Stimulated activated CD4-positive, alpha-beta T cell treated with anti-CD3 and anti-CD28 coated beads, Interleukin-4, amount 100 ng/mL, for 4 hours (primary cell): ENCODE data around the gene ATP5F1D.

Experiments
- DNase-seq, 2 experiments: peaks; one replicate each; pipeline ENCODE4 v3.0.0-alpha.2; 2020

Gene ATP5F1D

DNA sequence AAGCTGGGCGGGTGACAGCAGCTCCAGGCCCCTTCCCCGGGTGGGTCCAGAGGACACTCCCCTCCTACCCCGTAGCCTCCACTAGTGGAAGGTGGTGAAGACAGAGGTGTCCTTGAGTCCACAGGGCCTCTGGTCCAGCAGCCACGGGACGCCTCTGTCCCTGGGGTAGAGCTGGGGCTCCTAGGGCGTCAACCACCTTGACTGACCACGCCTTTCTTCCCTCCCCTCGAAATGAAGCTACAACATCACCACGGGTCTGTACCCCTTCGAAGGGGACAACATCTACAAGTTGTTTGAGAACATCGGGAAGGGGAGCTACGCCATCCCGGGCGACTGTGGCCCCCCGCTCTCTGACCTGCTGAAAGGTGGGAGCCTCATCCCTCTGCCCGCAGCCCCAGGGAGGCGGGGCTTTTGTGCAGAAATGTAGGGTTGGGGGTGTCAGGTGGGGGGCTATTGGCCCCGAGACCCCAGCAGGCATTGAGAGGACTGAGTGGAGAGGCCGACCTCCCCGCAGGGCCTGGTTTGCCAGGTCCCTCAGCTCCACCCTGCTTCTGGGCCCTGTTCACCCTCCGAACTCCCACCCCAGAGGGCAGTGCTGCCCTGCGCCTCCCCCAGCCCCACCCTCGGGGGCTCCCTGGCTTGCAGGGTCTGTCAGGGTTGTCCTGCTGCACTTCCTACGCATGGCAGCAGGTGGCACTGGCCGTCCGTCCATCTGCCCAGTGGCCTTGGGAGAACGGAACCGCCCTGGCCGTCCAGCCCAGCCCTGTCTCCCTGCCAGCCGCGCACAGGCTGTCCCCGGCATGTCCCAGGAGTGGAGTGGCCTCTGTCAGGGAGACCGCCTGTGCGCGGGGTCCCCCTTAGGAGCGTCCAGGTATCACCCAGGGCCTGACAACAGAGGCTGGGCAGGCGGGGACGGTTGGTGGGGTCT lies 20.3 kb upstream of the ATP5F1D start:
- DNase-seq: no peak

- no peak for DNase-seq
Measured at GRCh38 chr19:1221904-1222255, 19.7 kb upstream of the ATP5F1D start.

DNA sequence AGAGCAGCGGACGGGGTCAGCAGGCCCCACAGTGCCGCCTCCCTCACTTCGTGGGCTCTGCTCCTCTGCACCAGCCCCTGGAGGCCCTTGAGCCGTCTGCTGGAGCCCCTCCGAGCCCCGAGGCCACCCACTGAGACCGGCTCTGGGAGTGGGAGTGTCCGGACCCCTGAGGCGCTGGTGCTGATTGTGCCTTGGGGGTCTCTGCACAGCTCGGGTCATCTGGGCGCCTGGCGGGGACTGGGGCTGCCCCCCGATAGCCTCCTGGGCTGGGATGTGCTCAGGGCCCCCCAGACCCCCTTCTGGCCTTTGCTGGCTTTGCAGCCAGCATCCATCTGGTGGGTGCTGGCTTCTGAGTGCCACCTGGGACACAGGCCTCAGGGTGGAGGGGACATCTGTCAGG lies 19.2 kb upstream of the ATP5F1D start:
- DNase-seq: no peak

DNA sequence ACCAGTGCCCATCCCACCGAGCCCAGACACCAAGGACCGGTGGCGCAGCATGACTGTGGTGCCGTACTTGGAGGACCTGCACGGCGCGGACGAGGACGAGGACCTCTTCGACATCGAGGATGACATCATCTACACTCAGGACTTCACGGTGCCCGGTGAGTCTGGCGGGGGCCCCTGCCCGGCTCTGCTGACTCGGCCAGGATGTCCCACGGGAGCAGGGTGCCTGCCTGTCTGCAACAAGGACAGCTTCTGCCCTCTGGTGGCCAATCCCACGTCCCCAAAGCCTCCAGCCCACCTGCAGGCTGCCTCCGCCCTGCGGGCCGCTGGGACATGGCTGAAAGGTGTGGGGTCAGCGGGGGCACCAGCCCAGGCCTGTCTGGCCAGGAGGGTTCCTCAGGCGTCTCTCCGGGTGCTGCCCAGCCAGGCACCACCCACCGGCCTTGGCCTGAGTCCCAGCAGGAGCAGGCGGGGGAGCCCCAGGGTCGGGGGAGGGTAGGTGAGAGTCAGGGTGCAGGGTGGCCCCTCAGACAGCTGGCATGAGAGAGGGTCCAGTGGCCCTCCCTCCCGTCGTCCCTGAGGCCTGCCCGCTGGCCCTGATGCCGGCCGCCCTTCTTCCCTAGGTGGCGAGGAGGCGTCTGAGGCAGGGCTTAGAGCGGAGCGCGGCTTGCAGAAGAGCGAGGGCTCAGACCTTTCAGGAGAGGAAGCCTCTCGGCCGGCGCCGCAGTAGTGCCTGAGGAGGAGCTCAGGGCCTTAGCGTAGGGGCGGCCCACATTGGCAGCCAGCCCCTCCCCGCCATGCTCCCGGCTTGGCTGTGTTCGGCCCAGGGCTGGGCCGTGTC lies 18.3 kb upstream of the ATP5F1D start:
- DNase-seq: no peak

GRCh38 chr19:1224047-1224825 lies 17.3 kb upstream of the ATP5F1D start:
- no peak for DNase-seq

- no peak for DNase-seq
Measured at GRCh38 chr19:1224847-1225246, 16.7 kb upstream of the ATP5F1D start.

DNA sequence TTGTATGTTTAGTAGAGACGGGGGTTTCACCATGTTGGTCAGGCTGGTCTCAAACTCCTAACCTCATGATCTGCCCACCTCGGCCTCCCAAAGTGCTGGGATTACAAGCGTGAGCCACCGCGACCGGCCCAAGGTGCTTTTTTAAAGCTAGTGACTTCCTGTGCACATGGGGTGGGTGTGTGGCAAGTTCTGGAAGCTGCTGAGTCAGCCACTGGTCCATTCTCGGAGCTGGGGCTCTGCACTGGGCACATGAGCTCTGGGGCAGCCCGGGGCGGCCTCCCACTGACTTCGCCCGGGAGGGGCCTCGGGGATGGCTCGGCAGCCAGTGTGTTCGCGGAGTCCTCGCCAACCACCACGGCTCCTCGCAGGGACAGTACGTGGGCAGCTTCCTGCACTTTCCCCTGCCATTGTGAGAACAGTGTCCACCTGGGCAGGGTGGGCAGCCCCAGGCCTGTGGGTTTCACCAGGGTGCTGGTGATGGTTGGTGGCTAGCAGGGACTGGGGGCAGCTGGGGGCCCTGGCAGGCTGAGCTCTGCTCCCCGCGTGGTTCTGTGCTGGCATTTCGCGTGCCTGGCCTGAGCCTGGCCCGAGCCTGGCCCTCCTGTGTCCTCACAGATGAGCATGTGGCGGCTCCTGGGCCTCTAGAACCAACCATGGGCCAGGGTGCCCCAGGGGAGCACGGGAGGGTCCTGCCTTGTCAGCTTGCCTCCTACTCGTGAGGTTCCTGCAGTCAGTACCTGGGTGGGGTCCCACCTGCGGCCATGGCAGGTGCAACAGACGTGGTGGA lies 15.9 kb upstream of the ATP5F1D start:
- DNase-seq: no peak

DNA sequence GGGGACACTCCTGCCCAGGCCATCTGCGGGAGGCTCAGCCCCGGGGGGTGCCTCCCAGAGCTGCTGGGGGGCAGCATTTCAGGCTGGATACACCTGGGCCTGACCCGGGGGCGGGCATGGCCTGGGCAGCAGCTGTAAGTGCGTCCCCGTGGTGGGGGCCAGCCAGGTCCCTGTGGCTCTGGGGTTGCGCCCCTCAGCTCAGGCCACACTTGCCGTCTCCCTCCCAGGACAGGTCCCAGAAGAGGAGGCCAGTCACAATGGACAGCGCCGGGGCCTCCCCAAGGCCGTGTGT lies 15.4 kb upstream of the ATP5F1D start:
- no peak for DNase-seq

DNA sequence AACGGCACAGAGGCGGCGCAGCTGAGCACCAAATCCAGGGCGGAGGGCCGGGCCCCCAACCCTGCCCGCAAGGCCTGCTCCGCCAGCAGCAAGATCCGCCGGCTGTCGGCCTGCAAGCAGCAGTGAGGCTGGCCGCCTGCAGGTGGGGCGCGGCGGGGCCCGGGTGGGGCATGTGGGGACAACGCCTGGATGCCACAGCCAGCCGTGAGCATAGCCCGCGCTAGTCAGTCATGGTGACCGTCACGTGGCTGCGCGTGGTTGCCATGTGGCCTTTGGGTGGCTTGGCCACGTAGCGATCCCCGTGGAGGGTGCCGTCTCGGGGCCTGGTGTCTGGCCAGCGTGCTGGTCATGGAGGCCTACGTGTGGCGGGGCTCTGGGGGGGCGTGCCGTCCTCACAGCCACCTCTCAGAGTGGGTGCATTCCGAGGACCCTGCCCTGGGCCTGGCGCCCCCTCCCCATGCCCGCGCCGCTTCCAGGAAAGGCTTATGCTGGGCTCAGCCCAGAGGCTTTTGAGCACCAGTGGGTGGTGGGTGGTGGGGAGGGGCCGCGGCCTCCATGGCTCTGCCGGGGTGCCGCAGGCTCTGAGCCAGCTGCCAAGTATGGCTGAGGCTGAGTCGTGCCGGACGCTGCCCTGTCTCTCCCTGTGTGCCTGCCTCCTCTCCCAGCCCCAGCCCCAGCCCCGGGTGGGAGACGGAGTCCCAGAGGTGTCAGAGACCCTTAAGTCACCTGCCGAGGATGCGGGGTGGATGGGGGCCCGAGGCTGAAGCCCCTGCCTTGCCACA lies 14.8 kb upstream of the ATP5F1D start:
- DNase-seq: no peak

DNA sequence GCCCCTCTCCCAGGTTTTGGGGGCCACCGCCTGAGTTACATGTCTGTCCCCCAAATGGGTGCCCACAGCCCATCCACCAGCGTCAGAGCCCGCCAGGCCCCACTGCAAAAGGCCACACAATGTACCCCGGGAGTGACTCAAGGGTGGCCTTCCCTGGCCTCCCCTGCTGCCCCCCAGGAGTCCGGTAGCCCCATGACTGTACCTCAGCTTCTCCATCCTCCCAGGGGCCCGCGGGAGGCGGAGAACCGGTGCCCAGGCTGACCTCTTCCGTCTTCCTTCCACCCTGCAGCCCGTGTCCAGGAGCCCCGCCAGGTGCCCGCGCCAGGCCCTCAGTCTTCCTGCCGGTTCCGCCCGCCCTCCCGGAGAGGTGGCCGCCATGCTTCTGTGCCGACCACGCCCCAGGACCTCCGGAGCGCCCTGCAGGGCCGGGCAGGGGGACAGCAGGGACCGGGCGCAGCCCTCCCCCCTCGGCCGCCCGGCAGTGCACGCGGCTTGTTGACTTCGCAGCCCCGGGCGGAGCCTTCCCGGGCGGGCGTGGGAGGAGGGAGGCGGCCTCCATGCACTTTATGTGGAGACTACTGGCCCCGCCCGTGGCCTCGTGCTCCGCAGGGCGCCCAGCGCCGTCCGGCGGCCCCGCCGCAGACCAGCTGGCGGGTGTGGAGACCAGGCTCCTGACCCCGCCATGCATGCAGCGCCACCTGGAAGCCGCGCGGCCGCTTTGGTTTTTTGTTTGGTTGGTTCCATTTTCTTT lies 14.1 kb upstream of the ATP5F1D start:
- DNase-seq: no peak

DNA sequence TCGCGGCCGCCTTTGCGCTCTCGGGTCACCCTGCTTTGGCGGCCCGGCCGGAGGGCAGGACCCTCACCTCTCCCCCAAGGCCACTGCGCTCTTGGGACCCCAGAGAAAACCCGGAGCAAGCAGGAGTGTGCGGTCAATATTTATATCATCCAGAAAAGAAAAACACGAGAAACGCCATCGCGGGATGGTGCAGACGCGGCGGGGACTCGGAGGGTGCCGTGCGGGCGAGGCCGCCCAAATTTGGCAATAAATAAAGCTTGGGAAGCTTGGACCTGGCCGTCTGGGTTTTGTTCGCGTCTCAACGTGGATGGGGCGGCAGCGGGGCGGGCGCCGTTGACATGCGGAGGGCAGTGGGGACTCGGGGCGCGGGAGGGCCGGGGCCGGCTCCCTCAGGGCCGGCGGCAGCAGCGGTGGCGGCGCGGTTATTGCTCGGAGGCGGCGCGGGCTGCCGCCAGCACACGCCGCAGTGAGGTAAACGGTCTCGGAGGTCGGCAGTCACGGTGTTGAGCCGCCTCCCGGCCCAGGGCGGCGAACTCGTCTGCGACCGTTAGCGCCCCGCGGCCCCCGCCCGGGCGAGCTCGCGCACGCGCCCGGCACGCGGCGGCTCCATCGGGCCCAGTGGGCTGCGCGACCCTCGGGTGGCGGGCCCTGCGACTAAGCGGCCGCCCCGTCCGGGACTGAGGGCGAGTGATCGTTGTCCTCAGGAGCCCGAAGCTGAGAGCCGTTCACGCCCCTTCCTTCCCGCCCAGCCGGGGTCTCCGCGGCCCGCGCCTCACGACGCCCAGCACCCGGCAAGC lies 13.2 kb upstream of the ATP5F1D start:
- DNase-seq: no peak

DNA sequence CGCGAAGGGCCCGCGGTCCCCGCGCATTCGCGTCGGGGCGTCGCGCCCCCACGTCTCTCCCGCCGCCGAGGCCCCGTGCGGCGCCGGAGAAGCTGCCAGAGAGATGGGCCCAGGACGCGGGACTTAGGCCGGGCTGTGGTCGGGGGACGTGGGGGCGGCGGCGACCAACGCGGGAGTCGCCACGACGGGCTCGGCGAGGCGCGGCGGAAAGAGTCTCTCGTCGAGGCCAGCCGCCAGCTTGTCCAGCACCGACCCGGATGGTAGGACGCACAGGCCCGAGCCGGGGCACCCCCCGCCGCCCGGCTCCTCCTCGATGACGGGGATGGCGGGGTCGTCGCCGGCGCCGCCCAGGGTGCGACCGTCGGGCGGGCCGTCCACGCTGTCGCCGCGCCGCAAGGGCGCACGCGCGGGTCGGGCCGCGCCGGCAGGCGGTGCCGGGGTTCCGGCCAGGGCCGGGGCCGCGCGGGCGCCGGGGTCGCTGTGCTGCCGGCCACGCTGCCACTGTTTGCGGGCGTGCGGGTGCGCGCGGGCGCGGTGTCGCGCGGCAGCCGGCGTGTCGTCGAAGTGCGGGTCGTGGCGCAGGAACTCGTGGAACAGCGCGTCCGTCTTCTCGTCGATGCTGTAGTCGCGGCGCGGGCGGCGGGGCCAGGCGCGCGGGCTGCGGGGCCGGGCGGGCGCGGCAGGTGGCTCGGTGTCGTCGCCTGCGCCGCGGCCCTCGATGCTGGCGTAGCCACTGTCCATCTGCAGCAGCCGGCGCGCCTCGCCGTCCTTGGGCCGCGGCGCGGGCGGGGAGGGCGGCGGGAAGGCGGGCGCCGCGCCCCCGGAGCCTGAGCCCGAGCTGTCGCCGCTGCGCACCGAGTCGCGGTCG lies 12.3 kb upstream of the ATP5F1D start:
- DNase-seq: no peak

DNA sequence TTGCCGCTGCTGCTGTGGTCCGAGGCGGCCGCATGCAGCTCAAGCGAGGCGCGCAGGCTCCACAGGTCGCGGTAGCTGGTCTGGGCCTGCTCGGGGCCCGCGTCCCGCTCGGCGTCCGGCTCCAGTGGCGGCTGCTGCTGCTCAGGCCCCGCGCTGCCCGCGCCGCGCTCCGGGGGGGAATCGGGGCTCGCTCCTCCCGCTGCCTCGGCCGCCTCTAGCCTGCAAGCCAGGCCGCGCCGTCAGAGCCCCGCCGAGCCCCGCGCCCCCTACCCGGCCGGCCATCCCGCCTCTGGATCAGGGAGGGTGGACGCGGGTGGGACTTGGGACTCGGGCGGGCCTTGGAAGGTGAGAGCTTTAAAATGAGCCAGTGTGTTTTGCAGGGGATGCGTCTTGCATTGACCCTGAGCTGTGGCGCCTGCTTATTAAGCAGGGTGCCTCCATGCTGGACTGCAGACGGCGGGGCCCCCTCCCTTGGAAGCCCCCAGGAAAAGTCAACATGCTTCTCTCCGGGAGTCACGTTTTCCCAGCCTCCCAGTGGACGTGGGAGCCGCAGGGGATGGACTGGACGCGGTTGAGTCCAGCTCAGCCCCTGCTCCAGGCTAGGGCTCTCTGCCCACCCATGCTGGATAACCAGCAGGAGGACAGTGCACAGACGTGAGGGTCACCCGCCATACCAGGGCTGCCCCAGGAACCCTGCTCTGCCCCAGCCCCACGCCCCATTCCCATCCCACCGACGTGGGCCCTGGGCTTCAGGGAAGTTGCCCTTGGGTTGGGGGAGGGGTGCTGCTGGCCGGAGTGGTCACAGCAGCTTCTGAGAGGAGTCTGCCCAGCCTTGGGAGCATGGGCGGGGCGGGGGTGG lies 11.4 kb upstream of the ATP5F1D start:
- no peak for DNase-seq

- no peak for DNase-seq
Measured at GRCh38 chr19:1230783-1231489, 10.6 kb upstream of the ATP5F1D start.

GRCh38 chr19:1231729-1232637 lies 9.6 kb upstream of the ATP5F1D start:
- no peak for DNase-seq

GRCh38 chr19:1232652-1233072 lies 8.9 kb upstream of the ATP5F1D start:
- DNase-seq: no peak
